Activated T-helper 17 cell treated with anti-CD3 and anti-CD28 coated beads, Interleukin-2, amount 50 U/mL, for 72 hours (primary cell): Measurements from ENCODE around the gene DNAH14. TPM values are rescaled to one million over a fixed set of nuclear protein-coding genes. Genes with fewer than 3 reads are reported as not detected.
"Not testable (repeated sequence)": the region's sequence is repeated elsewhere in the genome, so short reads cannot be mapped to it uniquely, and the experiment has no call there.

Source experiments
- ATAC-seq: fragments of 150-1000 bp; cut with Tn5 transposase; replicated peaks from 2 replicates; pipeline ENCODE4 v1.10.0; 2021; ENCODE audit warnings: mild to moderate bottlenecking, moderate library complexity
- H3K27ac Mint-ChIP-seq: one replicate; pipeline ENCODE4 v1.8.0; 2022; ENCODE audit warnings: mixed read lengths
- H3K27me3 Mint-ChIP-seq: one replicate; pipeline ENCODE4 v1.8.0; 2022; ENCODE audit warnings: mixed read lengths
- H3K36me3 Mint-ChIP-seq: one replicate; pipeline ENCODE4 v1.8.0; 2022; ENCODE audit warnings: low read depth, mild to moderate bottlenecking, mixed read lengths
- H3K4me1 Mint-ChIP-seq: one replicate; pipeline ENCODE4 v1.8.0; 2022; ENCODE audit warnings: mixed read lengths
- H3K4me3 Mint-ChIP-seq: one replicate; pipeline ENCODE4 v1.8.0; 2022; ENCODE audit warnings: mild to moderate bottlenecking, mixed read lengths
- H3K9me3 Mint-ChIP-seq: one replicate; pipeline ENCODE4 v1.8.0; 2022; ENCODE audit warnings: mixed read lengths
- total RNA-seq, 2 donors: library from RNA; stranded (reverse); gene quantifications; one replicate each; pipeline ENCODE4 v1.2.3, GENCODE V29; 2022

The DNAH14 gene
- total RNA-seq, 2 donors from 2014 or later = 0.16 to 2.2 TPM

DNA sequence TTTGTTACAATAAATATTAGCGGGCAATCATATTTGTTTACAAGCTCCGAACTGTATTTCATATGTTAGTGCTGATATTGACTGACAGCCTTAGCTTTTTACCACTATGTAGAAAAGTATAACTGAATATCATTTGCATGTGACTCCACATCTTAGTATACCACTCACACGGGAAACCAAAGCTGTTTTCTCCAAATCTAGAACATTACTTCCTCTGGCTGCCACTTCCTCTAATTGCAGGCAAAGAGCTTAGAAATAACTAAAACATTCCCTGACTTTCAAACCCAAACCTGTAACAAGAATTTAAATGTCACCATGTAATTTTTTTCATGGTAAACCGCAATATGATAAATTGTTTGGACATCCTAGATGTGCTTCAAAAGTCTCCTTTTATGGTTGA lies 323.7 kb downstream of the DNAH14 start:
- no peaks in the 10 kb centered on the region for H3K36me3 Mint-ChIP-seq
- no peak overlapping the region for H3K27ac Mint-ChIP-seq
- no peak for ATAC-seq
- H3K4me3 Mint-ChIP-seq = no peak overlapping the region
- peaks cover 4% of the 10 kb centered on the region for H3K9me3 Mint-ChIP-seq
- peaks cover 19% of the 10 kb centered on the region for H3K27me3 Mint-ChIP-seq
- H3K4me1 Mint-ChIP-seq = no peaks in the 10 kb centered on the region

DNA sequence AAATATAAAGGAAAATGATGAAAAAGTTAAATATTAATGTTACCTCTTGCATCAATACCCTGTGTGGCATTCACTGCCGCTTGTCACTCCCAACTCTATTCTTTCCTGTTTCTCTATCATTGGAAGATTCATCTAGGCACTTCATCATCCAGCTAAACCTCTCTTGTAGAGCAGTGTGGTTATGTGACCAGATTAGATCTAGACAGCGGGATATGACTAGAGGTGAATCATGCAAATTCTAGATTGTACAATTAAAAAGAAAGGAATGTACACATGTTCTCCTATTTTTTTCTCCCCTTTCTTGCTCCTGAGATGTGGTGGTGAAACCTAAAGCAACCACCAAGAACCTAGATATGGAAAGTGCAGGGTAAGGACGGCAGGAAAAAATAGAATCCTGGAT lies 324.3 kb downstream of the DNAH14 start:
- Mint-ChIP-seq H3K27me3 (peaks cover 19% of the 10 kb centered on the region), H3K4me1 (no peaks in the 10 kb centered on the region), H3K27ac (no peak overlapping the region), H3K4me3 (no peak overlapping the region), H3K36me3 (no peaks in the 10 kb centered on the region), H3K9me3 (peaks cover 4% of the 10 kb centered on the region)
- ATAC-seq = no peak

DNA sequence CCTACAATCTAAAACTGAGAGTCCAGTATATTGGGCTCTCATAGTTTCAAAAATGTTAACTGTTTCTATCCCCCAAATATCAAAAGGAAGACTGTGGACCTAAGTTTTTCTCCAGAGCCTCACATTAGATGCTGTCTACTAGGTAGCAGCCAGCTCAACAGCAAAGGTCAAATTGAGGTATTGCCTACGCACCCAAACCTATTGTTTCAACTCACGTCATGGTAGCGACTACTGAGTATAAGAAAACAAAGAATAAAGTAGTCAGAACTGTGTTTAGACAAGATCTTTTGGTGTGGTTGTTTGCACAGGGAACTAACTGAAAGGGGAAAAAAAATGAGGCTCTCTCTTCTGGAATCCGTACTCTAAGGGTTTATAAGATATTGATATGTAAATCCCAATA lies 325.2 kb downstream of the DNAH14 start:
- no peak for ATAC-seq
- Mint-ChIP-seq H3K27me3 (peaks cover 21% of the 10 kb centered on the region), H3K36me3 (no peaks in the 10 kb centered on the region), H3K9me3 (peaks cover 4% of the 10 kb centered on the region), H3K27ac (no peak overlapping the region), H3K4me3 (no peak overlapping the region), H3K4me1 (no peaks in the 10 kb centered on the region)

DNA sequence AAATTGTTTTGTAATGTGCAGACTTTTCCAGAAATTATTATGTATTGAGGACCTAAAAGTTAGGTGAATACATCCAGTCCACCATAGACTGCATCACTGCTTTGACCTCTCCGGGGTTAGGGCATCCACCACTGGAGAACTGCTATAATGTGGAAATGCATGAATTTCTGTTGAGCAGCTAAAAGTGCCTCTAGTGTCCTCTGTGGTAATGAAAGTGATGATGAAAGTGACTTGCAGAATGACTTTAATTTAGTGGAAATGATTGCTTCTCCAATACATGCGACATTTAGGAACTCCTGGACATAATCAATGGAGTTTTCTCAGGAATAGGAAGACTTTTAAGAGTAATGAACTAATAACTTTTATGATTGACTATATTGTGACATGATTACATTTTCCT lies 327.6 kb downstream of the DNAH14 start:
- no peak overlapping the region for H3K4me3 Mint-ChIP-seq
- H3K27me3 Mint-ChIP-seq = peaks cover 15% of the 10 kb centered on the region
- H3K27ac Mint-ChIP-seq = no peak overlapping the region
- no peak for ATAC-seq
- no peaks in the 10 kb centered on the region for H3K9me3 Mint-ChIP-seq
- H3K4me1 Mint-ChIP-seq = no peaks in the 10 kb centered on the region
- no peaks in the 10 kb centered on the region for H3K36me3 Mint-ChIP-seq

DNA sequence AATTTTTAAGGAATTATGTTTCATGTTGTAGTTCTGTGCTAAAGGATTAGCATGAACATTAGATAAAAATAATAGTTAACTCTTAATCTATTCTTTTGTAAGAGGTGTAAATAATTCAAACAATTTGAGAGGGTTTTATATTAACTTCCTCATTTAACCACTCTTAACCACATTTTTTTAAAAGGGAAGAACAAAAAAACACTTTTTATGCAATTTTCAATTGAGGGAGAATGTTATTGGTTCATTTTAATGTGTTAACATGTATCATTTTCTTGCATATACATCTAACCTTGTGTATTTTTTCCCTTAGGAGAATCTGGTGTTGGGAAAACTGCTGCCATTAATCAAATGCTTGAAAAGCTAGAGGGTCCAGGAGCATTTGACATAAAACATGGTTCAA lies 329.3 kb downstream of the DNAH14 start:
- Mint-ChIP-seq H3K4me1 (no peaks in the 10 kb centered on the region), H3K36me3 (no peaks in the 10 kb centered on the region), H3K27me3 (peaks cover 14% of the 10 kb centered on the region), H3K27ac (no peak overlapping the region), H3K9me3 (no peaks in the 10 kb centered on the region), H3K4me3 (no peak overlapping the region)
- no peak for ATAC-seq

DNA sequence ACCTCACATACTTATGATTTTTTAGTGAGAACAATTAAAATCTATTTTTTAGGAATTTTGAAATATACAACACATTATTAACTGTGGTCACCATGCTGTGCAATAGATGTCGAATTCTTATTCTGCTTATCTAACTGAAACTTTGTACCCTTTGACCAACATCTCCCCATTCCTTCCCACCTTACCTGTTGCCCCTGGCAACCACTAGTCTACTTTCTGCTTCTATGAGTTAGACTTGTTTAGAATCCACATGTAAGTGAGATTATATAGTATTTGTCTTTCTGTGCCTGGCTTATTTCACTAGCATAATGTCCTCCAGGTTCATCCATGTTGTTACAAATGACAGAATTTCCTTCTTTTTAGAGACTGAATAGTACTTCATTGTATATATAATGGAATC lies 330.1 kb downstream of the DNAH14 start:
- Mint-ChIP-seq H3K36me3 (no peaks in the 10 kb centered on the region), H3K4me1 (no peaks in the 10 kb centered on the region), H3K4me3 (no peak overlapping the region), H3K27ac (no peak overlapping the region), H3K9me3 (no peaks in the 10 kb centered on the region), H3K27me3 (peaks cover 11% of the 10 kb centered on the region)
- ATAC-seq = no peak

DNA sequence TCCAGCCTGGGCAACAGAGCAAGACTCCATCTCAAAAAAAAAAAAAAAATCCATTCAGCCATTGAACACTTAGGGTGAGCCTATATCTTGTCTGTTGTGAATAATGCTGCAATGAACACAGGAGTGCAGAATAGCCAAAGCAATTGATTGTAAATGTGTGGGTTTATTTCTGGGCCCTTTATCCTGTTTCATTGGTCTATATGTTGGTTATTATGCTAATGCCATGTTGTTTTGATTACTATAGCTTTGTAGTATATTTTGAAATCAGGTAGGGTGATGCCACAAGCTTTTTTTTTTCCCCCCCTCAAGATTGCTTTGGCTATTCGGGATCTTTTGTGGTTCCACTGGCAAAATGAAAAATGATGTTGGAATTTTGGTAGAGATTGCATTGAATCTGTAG lies 330.8 kb downstream of the DNAH14 start:
- H3K27me3 Mint-ChIP-seq = peaks cover 8% of the 10 kb centered on the region
- H3K36me3 Mint-ChIP-seq = no peaks in the 10 kb centered on the region
- no peaks in the 10 kb centered on the region for H3K4me1 Mint-ChIP-seq
- H3K27ac Mint-ChIP-seq = no peak overlapping the region
- H3K4me3 Mint-ChIP-seq = no peak overlapping the region
- ATAC-seq = no peak
- H3K9me3 Mint-ChIP-seq = no peaks in the 10 kb centered on the region

DNA sequence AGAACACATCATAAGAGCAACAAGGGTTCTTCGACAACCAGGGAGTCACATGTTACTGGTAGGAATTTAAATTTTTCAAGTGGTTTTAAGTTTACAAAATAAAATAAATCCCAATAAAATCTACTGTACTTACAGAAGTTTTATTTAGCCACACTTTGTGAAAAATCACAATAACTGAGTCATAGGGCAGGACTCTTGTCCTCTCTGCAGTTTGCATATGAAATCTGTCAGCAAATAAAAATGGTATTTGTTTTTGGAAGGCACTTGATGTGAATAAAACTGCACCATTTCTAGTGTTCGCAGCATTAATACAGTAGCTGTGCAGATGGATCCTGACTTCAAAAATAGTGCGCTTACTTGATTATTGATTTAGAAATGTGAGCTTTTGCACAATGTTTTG lies 348.0 kb downstream of the DNAH14 start:
- peaks cover 10% of the 10 kb centered on the region for H3K9me3 Mint-ChIP-seq
- no peaks in the 10 kb centered on the region for H3K4me1 Mint-ChIP-seq
- H3K4me3 Mint-ChIP-seq = no peak overlapping the region
- peaks cover 30% of the 10 kb centered on the region for H3K27me3 Mint-ChIP-seq
- H3K27ac Mint-ChIP-seq = no peak overlapping the region
- no peak for ATAC-seq
- no peaks in the 10 kb centered on the region for H3K36me3 Mint-ChIP-seq

DNA sequence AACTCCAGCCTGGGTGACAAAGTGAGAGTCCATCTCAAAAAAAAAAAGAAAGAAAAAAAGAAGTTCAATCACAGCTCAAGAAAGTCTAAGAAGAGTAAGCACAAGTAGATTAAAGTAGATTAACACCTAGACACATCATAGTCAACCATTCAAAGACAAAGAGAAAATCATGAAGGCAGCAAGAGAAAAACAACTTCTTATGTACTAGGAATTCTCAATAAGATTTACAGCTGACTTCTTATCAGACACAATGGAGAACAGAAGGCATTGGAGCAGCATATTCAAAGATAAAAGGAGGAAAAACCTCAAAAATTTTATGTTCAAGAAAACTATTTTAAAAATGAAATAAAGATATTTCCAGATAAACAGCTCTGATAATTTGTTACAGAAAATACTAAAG lies 351.1 kb downstream of the DNAH14 start:
- H3K27me3 Mint-ChIP-seq = peaks cover 19% of the 10 kb centered on the region
- ATAC-seq = no peak
- H3K27ac Mint-ChIP-seq = no peak overlapping the region
- peaks cover 7% of the 10 kb centered on the region for H3K9me3 Mint-ChIP-seq
- H3K4me1 Mint-ChIP-seq = no peaks in the 10 kb centered on the region
- no peaks in the 10 kb centered on the region for H3K36me3 Mint-ChIP-seq
- no peak overlapping the region for H3K4me3 Mint-ChIP-seq

DNA sequence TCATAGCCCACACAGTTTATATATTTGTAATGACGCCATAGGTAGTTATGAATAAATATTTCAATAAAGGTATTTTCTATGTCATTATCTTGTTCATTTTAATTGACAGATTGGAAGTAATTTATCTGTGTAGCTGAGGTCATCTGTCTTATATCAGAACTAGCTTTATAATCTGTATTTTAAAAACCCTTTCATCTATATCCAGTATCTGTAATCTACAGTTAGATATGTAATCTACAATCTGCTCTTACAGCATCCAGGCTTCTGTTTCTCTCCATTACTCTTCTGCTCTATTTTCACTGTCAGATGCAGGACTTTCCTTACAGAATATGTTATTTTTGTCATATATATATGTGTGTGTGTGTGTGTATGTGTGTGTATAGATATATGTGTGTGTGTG lies 360.8 kb downstream of the DNAH14 start:
- Mint-ChIP-seq H3K4me1 (no peaks in the 10 kb centered on the region), H3K9me3 (peaks cover 11% of the 10 kb centered on the region), H3K27ac (no peak overlapping the region), H3K4me3 (no peak overlapping the region), H3K36me3 (no peaks in the 10 kb centered on the region), H3K27me3 (peaks cover 3% of the 10 kb centered on the region)
- no peak for ATAC-seq

DNA sequence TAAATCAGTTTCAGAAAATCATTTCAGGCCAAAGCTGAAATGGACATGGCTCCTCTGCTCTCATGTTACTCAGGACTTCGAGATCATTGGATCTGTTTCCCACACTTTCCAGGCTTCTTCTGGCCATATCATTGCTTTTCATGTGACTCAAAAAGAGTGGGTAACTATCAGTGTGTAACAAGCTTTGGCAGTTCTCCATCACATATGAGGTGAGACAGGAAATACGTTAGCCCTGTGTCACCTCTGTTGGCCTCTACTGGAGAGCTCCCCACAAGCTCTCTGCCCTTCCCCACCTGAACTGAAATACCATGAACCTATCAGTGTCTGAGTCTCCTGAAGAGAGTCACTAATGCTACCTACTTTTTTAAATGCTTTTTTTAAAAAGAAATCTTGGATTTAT lies 370.1 kb downstream of the DNAH14 start:
- H3K4me1 Mint-ChIP-seq = no peaks in the 10 kb centered on the region
- no peak overlapping the region for H3K4me3 Mint-ChIP-seq
- H3K9me3 Mint-ChIP-seq = peaks cover 18% of the 10 kb centered on the region
- ATAC-seq = no peak
- H3K36me3 Mint-ChIP-seq = no peaks in the 10 kb centered on the region
- H3K27me3 Mint-ChIP-seq = peaks cover 18% of the 10 kb centered on the region
- no peak overlapping the region for H3K27ac Mint-ChIP-seq

DNA sequence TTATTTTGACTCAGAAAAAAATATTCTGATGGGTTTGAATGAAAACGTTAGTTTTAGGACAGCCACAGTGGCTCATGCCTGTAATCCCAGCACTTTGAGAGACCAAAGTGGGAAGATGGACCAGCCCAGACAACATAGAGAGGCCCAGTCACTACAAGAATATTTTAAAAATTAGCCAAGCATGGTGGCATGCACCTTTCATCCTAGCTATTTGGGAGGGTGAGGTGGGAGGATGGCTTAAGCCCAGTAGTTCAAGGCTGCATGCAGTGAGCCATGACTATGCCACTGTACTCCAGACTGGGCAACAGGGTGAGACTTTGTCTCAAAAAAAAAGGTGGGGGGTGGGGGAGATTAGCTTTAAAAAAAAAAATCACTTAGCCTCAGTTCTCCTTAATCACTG lies 370.9 kb downstream of the DNAH14 start:
- Mint-ChIP-seq H3K9me3 (peaks cover 13% of the 10 kb centered on the region), H3K27ac (no peak overlapping the region), H3K36me3 (no peaks in the 10 kb centered on the region), H3K27me3 (peaks cover 15% of the 10 kb centered on the region), H3K4me3 (no peak overlapping the region), H3K4me1 (no peaks in the 10 kb centered on the region)
- no peak for ATAC-seq

DNA sequence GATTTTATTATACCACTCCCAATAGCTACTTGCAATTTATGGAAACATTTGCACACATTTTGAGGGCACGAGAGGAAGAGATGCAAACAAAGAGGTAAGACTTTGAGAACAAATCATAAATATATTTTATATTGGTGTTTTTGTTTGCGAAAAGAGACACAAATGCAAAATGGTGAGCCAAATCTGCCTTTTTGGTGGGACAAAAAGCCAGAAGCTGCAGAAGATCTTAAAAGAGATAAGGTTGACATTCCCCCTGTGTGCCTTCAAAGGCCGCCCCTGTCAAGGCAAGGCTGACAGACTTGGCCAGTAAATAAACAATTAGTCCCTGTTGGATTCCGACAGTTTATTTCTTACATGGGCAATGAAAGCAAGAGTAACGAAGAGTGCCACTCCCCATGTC lies 375.5 kb downstream of the DNAH14 start:
- Mint-ChIP-seq H3K36me3 (no peaks in the 10 kb centered on the region), H3K4me1 (no peaks in the 10 kb centered on the region), H3K27me3 (no peaks in the 10 kb centered on the region), H3K4me3 (no peak overlapping the region), H3K27ac (no peak overlapping the region), H3K9me3 (no peaks in the 10 kb centered on the region)
- no peak for ATAC-seq

DNA sequence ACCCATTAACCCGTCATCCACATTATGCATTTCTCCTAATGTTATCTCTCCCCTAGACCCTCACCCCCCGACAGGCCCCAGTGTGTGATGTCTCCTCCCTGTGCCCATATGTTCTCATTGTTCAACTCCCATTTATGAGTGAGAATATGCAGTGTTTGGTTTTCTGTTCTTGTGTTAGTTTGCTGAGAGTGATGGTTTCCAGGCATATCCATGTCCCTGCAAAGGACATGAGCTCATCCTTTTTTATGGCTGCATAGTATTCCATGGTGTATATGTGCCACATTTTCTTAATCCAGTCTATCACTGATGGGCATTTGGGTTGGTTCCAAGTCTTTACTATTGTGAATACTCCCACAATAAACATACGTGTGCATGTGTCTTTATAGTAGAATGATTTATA lies 381.1 kb downstream of the DNAH14 start:
- H3K9me3 Mint-ChIP-seq, H3K4me1 Mint-ChIP-seq, H3K4me3 Mint-ChIP-seq, H3K36me3 Mint-ChIP-seq, H3K27me3 Mint-ChIP-seq, H3K27ac Mint-ChIP-seq, ATAC-seq: not testable (repeated sequence)

DNA sequence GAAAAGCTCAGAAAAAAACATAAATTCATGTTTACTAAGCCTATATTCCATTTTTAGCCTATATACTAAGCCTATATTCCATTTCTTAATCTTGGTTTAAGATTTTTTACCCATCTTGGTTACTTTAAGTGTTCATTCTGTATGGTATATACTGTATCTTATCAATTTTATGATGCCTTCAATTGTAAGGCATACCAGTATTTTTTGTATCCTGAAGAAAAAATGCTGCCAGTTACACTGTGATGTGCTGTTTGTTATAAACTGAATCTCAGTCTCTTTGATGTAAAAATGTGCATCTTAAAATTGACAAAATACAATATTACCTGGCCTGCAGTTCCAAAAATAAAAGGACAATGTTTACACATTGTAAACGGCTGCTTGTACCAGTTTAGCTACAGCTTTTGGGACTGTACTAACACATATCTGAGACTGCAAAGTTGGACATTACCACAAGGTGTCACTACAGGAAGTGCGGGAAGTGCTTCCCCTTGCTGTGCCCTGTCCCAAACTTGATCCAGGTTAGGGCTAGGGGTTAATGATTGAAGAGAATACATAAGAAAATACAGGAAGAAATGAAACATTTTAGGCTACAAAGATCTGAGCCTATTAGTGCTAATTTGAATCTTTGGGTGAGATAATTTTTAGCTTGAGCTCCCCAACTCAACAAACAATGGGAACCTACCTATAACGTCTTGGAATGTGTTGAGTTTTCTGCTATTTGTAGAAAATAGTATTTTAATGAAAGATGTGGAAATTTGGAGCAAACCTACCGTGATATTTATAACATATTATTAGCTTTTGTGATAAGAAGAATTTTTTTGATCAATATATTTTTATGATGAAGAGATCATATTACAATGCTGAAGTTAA lies 389.5 kb downstream of the DNAH14 start:
- ATAC-seq = peak; percentile 52
- Mint-ChIP-seq H3K4me1 (no peaks in the 10 kb centered on the region), H3K9me3 (peaks cover 5% of the 10 kb centered on the region), H3K4me3 (no peak overlapping the region), H3K27ac (no peak overlapping the region), H3K36me3 (no peaks in the 10 kb centered on the region), H3K27me3 (peaks cover 8% of the 10 kb centered on the region)

DNA sequence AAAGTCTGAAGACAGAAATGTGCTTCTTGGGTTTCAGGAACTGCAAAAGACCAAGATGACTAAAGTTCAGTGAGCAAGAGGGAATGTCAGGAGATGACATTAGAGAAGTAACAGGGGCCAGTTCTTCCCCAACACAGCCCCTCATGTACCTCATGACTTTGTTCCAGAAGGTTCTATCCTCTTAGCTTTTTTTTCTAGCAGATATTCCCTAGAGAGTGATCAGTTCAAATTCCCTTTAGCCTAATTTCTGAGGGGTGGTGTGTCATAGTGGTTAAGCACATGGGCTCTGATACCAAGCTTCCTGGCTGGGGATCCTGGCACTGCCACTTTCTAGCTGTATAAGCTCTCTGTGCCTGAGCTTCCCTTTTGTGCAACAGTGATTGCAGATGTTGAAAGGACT lies 390.4 kb downstream of the DNAH14 start:
- Mint-ChIP-seq H3K9me3 (peaks cover 4% of the 10 kb centered on the region), H3K27ac (no peak overlapping the region), H3K36me3 (no peaks in the 10 kb centered on the region), H3K4me3 (no peak overlapping the region), H3K27me3 (peaks cover 8% of the 10 kb centered on the region), H3K4me1 (no peaks in the 10 kb centered on the region)
- ATAC-seq = no peak
